ENCODE data around the gene SELENOW.
"Not testable (repeated sequence)": the region's sequence is repeated elsewhere in the genome, so short reads cannot be mapped to it uniquely, and the experiment has no call there.

SELENOW gene

GRCh38 chr19:47786566-47786965 is 8.1 kb downstream of the SELENOW start:
- DNase-seq (ENCODE audit: low spot score): no peak

DNA sequence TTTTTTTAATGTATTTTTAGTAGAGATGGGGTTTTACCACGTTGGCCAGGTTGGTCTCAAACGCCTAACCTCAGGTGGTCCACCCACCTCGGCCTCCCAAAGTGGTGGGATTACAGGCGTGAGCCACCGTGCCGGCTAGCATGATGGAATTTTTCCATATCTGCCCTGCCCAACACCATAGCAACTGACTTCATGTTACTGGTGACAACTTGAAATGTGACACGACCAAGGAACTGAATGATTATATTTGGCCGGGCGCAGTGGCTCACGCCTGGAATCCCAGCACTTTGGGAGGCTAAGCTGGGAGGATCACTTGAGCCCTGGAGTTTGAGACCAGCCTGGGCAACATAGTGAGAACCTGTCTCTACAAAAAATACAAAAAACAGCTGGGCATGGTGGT is 8.8 kb downstream of the SELENOW start:
- DNase-seq (ENCODE audit: low spot score): not testable (repeated sequence)

DNA sequence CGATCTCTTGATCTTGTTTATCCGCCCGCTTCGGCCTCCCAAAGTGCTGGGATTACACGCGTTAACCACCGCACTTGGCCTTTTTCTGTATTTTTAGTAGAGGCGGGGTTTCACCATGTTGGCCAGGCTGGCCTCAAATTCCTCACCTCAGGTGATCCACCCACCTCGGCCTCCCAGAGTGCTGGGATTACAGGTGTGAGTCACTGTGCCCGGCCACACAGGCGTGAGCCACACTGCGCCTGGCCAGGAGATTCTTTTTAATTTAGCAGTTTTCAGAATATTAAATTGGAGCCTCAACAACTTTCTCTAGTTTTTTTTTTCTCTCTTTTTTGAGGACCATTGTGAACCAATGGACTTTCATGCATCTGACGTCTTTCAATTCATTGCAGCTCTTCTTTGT is 11.3 kb downstream of the SELENOW start:
- not testable (repeated sequence) for DNase-seq (ENCODE audit: low spot score)

GRCh38 chr19:47790398-47790814 is 11.9 kb downstream of the SELENOW start:
- DNase-seq (ENCODE audit: low spot score): peak; percentile 85

- DNase-seq (ENCODE audit: low spot score): no peak
These were observed 14.1 kb downstream of the SELENOW start for GRCh38 chr19:47792616-47793015.

GRCh38 chr19:47794526-47794925 is 16.0 kb downstream of the SELENOW start:
- DNase-seq (ENCODE audit: low spot score): no peak

GRCh38 chr19:47796785-47797184 is 18.3 kb downstream of the SELENOW start:
- no peak for DNase-seq (ENCODE audit: low spot score)

GRCh38 chr19:47797996-47798903 is 19.7 kb downstream of the SELENOW start:
- DNase-seq (ENCODE audit: low spot score): no peak

- DNase-seq (ENCODE audit: low spot score): no peak
These were observed 20.4 kb downstream of the SELENOW start for GRCh38 chr19:47798904-47799266.

DNA sequence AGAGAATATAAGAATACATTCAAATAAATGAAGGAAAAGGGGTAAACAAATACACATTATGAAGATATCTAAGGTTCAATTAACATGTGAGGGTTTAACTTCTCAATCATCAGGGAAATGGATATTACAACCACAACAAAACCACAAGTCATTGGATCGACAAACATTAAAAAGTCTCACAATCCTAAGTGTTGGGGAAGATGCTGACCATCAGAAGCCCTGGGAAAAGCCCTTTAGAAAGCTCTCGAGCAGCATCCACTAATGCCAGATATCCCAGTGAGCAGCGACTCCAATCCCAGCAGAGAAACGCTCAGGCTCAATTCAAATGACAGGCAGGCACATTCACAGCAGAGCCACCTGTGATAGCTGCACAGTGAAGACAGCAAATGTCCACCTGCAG is 22.8 kb downstream of the SELENOW start:
- no peak for DNase-seq (ENCODE audit: low spot score)

DNA sequence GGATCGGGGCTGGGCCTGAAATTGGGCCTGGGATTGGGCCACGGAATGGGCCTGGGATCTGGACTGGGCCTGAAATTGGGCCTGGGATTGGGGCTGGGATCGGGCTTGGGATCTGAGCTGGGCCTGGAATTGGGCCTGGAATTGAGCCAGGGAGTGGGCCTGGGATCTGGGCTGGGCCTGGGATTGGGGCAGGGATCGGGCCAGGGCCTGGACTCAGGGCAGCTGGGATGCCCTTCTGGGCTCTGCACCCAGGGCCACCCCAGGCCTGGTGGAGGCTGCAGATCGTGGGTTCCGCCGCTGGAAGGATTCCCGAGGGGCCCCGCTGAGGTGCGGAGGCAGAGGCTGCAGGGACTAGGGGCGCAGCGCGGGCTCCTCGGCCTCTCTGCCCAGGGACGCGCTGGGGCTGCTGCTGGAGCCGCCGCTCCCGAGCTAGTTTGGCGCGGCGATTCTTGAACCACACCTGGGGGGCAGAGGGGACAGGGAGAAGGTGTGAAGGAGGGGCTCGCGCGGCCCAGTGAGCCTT is 24.1 kb downstream of the SELENOW start:
- no peak for DNase-seq (ENCODE audit: low spot score)

GRCh38 chr19:47803148-47803547 is 24.6 kb downstream of the SELENOW start:
- not testable (repeated sequence) for DNase-seq (ENCODE audit: low spot score)

- DNase-seq (ENCODE audit: low spot score): not testable (repeated sequence)
These were observed 25.2 kb downstream of the SELENOW start for GRCh38 chr19:47803671-47804070.

- not testable (repeated sequence) for DNase-seq (ENCODE audit: low spot score)
These were observed 25.9 kb downstream of the SELENOW start, which contains the start of gene TPRX1 for GRCh38 chr19:47804451-47804850. TSS of gene TPRX1 (minus strand) at chr19:47804551. CDS start at chr19:47804539, 12 bp downstream.

DNA sequence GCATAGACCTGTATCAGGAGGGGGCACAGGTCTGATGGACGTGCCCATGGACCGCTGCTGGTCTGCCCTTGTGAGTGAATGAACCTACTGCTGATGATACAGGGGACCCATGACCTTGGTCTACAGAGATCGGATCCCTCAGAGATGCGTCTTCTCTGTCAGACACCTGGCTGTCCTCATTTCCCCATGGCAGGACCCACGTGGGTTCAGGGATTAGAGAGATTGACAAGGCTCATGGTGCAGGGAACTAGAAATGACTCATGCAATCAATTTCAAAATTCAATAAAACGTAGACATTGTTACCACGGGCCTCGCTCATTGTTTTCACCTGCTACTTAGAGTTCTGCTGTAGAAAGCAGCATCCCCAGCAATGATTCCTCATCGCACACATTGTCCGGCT is 26.8 kb downstream of the SELENOW start:
- no peak for DNase-seq (ENCODE audit: low spot score)

DNA sequence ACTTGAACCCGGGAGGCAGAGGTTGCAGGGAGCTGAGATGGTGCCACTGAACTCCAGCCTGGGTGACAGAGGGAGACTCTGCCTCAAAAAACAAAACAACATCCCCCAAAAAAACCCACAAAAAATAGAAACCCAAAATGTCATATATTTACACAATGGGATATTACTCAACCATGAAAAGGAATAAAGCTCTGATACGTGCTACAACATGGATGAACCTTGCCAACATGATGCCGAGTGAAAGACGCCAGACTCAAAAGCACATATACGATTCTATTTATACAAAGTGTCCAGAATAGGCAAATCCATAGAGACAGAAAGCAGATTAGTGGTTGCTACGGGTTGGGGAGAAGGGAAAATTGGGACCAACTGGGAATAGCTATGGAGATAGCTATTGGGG is 27.9 kb downstream of the SELENOW start:
- DNase-seq (ENCODE audit: low spot score): no peak

GRCh38 chr19:47813304-47813994 is 34.9 kb downstream of the SELENOW start:
- DNase-seq (ENCODE audit: low spot score): peak; percentile 79

GRCh38 chr19:47813995-47814328 is 35.5 kb downstream of the SELENOW start:
- DNase-seq (ENCODE audit: low spot score): no peak

- not testable (repeated sequence) for DNase-seq (ENCODE audit: low spot score)
These were observed 37.8 kb downstream of the SELENOW start for GRCh38 chr19:47816270-47816669.

DNA sequence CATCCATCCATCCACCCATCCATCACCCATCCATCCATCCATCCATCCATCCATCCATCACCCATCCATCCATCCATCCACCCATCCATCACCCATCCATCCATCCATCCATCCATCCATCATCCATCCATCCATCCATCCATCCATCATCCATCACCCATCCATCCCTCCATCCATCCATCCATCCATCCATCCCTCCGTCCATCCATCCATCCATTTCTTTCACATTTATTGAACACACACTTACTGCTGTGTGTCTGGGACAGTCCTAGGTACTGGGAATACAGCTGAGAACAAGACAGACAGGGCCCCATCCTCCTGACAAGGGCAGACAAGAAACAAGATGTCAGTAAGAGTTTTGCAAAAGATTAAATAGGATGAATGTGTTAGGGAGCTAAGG is 39.7 kb downstream of the SELENOW start:
- not testable (repeated sequence) for DNase-seq (ENCODE audit: low spot score)

DNA sequence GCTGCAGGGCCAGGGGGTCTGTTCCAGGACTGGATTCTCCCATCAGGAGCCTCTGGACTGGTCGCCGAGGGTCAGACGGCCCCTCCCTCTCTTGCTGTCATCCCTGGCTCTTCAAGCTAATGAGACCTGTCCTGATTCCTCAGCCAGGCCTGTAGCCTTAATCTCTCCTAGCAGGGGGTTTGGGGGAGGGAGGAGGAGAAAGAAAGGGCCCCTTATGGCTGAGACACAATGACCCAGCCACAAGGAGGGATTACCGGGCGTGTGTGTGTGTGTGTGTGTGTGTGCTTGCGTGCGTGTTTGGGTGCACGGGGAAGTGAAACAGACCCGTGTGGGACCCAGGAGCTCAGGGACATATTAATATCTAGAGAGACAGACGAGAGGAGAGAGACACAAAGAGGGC is 41.4 kb downstream of the SELENOW start:
- DNase-seq (ENCODE audit: low spot score): no peak

DNA sequence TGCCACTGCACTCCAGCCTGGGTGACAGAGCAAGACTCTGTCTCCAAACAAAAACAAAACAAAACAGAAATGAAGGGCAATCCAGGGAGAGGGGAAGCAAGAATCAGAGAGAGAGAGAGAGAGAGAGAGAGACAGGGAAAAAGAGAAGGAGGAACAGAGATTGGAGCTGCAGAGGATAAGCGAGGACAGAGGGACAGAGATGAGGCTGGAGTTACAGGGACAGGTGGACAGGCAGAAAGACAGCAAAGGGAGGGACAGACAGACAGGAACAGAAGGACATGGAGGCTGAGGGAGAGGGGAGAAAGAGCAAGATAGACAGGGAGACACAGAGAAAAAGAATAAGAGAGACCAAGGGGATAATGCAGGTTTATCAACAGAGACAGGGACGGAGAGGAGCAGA is 41.9 kb downstream of the SELENOW start:
- DNase-seq (ENCODE audit: low spot score): no peak

DNA sequence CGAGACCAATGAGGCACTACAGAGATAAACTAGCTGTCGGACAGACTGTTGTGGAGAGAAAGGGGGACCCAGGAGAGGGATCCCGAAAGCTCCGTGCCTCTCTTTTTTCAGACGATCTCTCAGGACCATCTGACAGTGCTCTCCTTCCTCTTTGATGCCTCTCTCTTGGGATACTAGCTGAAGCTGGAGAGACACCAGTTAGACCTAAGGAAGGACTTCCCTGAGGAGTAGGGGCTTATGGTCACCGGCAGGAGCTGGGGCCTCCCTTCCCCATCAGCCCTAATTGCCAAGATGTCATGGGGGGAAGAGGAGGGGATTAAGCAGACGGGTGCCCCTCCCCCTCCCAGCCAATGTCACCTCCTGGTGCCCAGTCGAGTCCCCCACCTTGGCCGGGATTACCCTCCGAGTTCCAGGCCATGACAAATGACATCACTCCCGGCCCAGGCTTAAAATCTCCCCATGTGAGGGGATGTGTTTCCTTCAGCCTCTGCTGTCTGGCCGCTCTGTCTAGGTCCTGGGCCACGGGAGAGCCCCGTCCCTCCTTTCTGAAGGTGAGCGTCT is 43.0 kb downstream of the SELENOW start, which contains the start of gene CRX:
TSS of gene CRX (plus strand) at position 478 of the 561 bp plus-strand sequence. CDS start 12,507 bp downstream, outside the sequence.
- no peak for DNase-seq (ENCODE audit: low spot score)

Data from AG08396 (cell line).